ENCODE results near the gene MVB12B.

GRCh38 chr9:126450668-126451205 is 124.1 kb downstream of the MVB12B start:
- no peak for TF ChIP-seq CTCF (IDR thresholded peaks at IDR 0.05)
- no peak for TF ChIP-seq POLR2AphosphoS5 (IDR thresholded peaks at IDR 0.05)
